HG03558 (cell line): Measurements from ENCODE around the gene PLAC1.

Source experiments
- ATAC-seq: cut with Tn5 transposase; IDR thresholded peaks from one replicate; pipeline ENCODE4 v1.9.1; 2021; ENCODE audit warnings: moderate number of reproducible peaks; ENCODE audit not compliant: unreplicated experiment; ENCODE audit errors: extremely low read depth

Gene PLAC1

DNA sequence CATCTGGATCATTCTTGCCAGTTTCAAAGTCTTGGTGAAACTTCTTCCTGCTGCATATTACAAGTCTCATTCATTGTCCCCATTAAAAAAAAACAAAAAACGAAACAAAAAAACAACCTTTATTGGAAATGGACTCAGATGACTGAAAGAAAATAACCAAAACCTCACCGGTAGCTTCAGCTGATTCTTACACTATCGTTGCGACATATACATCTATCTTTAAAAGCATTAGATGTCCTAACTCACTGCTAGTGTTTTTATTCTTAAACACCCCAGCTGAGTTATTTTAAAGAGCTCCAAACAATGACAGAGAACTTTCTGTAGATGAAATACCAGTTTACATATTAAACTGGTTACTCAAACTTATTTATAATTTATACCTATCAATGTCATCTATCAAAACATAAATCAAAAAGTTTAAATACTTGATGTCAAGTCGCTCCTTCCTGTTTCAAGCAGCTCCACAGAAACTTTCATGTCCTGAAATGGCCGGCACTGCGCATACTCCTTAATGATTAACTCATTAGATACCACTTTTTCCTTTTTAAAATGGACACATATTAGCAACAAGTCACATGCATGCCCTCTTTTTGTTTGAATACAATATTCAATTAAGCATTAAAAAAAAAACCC, 111.1 kb downstream of the PLAC1 start:
- ATAC-seq, result no peak

DNA sequence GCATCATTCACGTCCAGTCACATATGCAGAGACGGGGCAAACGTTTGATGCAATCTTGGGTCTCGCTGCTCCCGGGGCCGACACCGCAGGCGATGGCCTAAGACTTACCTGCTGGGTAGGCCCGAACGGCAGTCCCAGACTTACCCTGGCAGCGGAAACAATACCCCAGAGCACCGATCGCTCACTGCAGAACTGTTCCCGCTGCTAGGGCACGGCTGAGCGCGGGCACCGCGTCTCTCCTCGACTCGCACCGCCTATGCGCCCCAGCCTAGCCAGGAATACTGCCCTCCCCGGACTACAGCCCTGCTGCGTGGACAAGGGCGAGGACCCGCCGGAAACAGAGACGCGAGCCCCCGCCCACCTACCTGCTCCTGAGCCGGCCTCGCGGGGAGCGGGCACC, 112.1 kb downstream of the PLAC1 start:
- no peak for ATAC-seq

DNA sequence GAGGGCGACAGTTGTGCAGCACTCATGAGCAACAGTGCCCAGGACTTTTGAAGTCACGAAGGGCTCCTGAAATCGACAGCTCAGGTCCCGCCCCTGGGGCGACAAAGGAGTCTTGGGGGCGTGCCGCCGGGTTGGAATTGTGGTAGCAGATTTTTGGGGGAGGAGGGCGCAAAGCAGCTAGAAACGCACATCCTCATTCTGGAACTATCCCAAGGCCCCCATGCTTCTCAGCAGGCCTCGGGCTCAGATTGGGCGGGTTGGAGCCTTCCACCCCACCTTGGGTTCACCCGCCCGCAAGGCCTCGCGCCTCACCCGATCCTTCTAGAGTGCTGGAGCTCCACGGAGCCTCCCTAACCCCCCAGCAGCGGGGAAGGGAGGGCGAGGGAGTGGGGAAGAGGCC, 112.8 kb downstream of the PLAC1 start:
- ATAC-seq, result no peak

DNA sequence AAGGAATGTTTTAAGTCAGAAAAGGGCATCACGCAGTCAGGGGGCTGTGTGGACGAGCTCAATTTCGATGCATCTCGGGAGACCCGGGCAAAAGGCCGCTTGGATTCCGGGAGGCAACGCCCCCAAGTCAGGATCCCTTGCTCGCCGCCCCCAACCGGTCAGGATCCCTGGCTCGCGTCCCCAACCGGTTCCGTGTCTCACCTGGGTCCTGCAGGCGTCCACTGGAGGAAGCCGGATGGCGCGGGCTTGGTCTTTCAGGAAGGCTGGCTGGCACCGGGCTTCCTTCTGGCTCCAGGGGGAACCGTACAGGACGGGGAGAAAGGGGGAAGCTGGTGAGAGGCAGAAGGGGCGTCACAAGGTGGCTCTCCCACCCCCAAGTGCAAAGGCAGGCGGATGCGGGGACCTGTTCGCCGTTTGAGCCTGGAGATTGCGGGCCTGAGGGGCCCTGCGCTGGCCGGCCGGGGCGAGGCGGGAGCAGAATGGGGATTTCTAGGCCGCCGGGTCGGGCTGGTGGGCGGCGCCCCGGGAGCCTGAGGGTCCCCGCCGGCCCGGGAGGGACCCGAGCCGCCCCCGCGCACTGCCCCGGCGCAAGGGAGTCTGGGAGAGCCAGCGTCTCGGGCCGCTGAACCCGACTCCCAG, 113.6 kb downstream of the PLAC1 start:
- no peak for ATAC-seq

DNA sequence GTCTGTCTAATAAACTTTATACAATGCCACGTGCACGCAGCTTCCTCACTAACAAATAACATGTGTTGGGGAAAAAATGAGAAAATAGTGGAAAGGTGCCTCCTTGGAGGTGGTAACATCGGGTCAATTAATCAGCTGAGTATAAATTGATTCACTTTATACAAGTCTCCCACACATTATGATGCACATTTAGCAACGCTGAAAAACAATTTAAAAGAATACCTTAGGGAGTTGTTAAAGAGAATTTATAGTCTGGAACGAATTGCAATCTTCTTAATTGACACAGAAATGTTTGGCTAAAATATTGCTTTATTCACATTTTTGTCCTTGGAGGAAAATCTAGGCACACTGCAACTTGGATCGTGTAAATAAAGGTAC, 114.1 kb downstream of the PLAC1 start:
- ATAC-seq, result no peak

DNA sequence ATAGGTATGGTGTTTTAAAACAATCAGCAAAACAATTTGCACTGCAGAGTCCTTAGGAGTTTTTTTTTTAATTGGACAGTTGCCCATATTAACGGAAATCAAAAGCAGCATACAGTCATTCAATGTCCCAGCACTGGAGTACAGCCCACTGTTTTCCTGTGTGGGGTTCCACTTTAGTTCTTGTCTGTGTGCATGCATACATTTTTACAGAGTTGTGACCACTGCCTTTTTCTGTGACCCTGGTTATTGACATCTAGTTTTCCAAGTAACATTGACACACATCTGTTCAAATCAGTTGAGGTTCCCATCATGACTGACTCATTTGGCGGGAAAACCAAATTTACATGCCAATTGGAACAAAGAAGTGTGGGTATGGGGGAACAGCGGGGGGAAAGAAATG, 115.0 kb downstream of the PLAC1 start:
- ATAC-seq, result no peak

DNA sequence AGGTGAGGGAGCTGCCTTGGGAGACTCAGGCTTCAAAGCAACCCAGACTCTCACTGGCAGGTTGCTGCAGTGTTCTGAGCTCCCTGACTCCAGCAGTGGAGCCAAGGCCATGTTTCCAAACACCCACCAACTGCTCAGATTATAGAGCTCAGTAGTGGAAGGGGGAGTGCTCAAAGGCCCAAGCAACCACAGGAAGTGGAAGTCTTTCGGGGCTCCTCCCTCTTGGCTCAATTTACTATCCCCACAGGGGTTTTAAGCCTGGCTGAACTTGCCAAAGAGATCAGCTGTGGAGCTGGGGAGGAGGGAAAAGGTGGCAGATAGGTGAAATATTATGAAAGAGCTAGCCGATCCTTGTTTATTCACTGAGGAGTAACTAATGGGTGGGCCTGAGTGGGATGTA, 115.8 kb downstream of the PLAC1 start:
- ATAC-seq, result no peak

DNA sequence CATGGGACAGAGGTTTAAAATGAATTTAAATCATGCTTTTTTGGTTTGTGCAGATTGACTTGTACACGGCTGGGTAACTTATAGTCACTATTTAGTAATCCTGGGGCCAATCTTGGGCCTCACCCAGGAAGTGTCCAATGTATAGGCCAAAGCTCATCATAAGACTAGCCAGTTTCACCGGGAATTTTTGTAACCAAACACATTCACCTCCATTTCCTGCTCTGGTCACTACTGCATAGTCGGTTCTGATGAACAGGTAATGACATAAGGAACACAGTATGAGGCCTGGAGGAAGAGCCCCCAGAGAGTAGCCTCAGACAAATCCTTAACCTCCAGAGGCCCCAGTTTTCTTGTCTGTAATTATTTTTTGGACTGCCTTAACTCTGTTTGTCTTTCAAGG, 116.4 kb downstream of the PLAC1 start:
- no peak for ATAC-seq

DNA sequence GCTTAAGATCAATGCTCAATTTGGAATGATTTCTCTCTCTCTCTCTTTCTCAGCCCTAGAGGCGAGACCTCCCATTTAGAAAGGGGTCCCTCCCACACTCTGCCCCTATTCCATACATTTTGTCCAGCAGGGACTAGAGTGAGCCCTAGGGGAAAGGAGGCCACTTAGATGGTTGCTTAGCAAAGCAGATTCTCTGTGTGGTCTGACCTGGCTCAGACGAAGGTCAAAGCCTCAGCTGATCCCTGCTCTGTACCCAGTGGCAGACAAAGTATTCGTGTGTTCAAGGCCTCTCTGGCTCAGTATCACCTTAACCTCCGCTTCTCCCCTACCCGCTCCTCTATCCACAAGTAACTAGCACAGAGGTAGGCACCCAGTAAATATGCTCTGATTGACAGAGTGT, 120.0 kb downstream of the PLAC1 start:
- ATAC-seq, result no peak

DNA sequence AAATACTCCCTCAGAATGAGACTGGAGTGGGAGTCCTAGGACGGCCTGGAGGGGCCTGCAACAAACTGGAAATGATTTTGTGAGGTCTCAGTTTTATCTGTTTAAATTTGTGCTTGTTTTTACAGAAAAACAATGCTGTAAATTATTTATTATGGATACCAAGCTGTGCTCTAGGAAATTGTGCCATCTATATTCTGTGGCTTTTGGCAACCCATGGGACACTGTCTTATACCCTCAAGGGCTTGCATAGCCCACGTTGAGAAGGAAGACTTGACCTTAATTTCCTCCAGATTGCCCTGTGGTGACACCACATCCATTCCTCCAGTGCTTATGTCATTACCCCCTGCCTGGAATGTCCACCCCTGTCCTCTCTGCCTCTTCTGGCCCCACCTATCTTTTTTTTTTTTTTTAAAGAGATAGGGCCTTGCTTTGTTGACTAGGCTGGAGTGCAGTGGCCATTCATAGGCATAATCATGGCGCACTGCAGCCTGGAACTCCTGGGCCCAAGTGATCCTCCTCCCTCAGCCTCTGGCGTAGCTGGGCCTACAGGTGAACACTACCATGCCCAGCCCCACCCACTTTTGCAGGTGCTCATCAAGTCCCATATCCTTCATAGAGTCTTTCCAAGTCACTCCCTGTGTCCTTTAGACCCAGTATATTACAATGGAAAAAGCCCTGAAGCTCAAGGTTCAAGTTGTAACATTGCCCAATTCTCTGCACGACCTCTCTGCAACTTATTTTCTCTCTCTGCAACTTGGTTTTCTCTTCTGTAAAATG, 120.9 kb downstream of the PLAC1 start:
- no peak for ATAC-seq

DNA sequence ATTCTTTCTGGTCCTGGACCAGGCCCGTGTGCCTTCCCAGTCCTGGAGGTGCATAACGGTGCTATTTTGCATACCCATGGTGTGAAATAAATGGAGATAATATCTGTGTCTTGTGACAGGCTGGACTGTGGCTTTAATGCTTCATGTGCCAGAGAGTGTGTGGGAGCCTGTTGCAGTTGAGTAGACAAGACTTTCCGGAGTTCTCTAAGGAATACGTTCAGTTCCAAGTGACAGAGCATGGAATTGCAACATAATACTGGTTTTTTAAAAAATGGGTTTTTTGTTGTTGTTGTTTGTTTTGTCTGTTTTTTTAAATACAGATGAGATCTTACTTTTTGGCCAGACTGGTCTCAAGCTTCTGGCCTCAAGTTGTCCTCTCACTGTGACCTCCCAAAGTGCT, 124.3 kb downstream of the PLAC1 start:
- ATAC-seq, result no peak

DNA sequence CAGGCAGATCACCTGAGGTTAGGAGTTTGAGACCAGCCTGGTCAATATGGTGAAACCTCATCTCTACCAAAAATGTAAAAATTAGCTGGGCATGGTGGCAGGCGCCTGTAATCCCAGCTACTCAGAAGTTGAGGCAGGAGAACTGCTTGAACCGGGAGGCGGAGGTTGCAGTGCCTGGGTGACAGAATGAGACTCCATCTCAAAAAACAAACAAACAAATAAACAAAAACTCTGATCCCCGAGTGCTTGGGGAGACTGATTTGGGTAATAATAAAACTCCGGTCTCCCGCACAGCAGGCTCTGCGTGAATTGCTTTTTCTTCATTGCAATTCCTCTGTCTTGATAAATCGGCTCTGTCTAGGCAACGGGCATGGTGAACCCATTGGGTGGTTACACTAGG, 124.9 kb downstream of the PLAC1 start:
- ATAC-seq, result no peak

DNA sequence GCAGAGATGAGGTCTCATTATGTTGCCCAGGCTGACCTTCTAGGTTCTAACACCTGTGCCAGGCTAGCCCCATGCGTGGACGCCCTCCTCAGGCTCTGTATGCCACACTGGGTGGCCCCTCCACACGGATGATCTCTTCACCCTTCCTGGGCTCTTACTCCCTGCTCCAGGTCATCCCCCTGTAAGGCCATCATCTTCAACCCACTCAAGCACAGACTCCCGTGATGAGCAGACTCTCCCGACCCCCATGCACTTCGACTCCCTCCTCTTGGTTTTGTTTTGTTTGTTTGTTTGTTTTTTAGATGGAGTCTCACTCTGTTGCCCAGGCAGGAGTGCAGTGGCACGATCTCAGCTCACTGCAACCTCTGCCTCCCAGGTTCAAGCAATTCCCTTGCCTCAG, 127.4 kb downstream of the PLAC1 start:
- no peak for ATAC-seq

DNA sequence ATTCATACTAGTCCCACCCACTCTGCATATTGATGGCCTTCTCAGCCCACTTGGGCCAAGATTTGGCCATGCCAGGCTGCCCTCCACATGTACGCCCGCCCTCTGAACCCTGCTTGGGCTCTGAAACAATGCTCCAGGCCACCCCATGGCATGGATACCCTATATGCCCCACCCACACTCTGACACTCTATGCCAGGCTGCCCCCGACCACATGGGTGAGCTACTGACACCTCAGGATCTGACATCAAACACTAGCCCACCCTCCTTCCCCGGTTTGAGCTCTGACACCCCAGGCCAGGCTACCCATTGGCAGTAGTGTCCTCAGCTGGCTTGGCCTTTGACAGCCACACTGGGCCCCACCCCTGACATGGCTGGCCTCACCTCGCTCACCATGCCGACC, 128.8 kb downstream of the PLAC1 start:
- ATAC-seq, result no peak

DNA sequence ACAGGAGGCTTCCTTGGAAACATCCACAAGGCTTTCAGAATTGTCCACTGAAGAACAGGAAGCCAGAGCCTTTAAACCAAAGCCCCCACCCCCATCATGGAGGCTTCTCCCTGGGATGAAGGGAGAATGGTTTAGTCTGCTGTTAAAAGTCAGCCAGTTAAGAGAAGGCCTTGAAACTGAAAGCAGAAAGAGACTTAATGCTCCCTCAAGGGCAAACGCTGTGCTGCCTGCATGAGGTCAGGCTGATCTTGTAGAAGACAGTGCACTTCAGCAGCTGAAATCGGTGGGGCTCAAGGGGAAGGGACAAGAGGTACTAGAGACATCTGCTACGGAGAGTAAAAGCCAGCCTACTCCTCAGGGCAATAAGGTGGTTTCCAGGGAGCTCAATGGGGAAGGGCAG, 129.3 kb downstream of the PLAC1 start:
- no peak for ATAC-seq

DNA sequence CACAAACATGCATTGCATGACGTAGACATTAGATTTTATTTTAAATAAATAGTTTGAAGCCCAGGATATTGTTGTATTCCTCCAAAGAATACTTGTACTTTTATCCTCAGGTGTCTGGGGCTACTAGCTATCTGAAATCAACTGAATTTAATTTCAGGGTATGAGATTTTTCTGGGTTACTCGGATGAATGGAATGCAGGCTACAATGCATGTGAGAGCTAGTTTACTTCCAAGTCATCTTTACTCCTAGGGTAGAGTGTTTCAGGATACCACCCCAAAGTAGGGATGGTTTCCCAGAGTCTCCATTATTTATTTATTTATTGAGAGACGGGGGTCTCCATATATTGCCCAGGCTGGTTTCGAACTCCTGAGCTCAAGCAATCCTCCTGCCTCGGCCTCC, 131.9 kb downstream of the PLAC1 start:
- no peak for ATAC-seq

DNA sequence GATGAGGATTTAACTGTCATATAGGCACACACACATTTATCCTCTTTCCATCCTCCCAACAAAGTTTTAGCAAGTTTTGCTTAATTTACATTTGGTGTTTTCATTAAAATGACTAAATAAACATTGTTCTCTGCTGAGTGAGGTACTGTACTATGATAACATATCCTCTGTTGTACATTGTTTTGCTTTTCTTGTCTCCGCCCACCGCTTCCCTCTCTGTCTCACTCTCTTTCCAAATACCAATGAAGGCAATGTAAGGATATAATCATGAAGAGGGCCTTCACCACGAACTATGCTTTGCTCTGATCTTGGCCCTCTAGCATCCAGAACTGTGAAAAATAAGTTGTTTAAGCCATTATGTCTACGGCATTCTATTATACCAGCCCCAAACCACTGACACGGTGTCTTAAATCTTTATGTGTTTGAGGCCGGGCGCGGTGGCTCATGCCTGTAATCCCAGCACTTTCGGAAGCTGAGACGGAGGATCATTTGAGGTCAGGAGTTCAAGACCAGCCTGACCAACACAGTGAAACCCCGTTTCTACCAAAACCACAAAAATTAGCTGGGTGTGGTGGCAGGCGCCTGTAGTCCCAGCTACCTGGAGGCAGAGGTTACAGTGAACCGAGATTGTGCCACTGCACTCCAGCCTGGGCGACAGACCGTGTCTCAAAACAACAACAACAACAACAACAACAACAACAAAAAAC, 133.0 kb downstream of the PLAC1 start:
- ATAC-seq, result no peak

DNA sequence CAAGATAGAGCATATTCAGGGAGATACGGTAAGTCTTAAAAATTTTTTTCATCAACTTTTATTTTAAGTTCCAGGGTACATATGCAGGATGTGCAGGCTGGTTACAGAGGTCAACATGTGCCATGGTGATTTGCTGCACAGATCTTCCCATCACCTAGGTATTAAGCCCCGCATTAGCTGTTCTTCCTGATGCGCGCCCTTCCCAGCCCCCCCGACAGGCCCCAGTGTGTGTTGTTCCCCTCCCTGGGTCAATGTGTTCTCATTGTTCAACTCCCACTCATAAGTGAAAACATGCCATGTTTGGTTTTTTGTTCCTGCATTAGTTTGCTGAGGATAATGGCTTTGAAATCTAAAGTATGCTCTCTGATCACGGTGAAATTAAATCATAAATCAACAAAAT, 134.1 kb downstream of the PLAC1 start:
- no peak for ATAC-seq

DNA sequence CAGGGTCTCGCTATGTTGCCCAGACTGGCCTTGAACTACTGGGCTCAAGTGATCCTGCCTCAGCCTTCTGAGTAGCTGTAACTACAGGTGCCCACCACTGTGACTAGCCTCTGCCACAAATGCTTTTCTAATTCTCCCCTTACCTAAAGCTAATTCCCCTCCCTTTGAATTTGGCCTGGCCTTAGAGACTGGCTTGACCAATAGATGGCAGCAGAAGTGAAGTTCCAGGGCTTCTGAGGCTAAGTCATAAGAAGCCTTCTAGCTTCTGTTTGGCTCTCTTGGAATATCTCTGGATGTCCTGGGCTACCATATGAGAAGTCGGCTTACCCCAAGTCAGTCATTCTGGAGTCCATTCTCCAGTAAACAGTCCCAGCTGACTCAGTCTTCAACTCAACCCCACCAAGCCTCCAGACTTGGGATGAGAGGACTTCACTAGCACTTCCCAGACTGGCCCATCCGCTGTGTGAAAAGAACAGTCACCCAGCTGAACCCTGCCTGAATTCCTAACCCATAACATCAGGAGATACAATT, 137.3 kb downstream of the PLAC1 start:
- no peak for ATAC-seq
